WI38 (cell line): Measurements from ENCODE around the gene MMP3.

Source experiments
- H3K4me3 ChIP-seq: 2 replicates; pipeline ENCODE4 v1.5.1; 2011; ENCODE audit warnings: low read depth, mild to moderate bottlenecking, control low read depth, low read length
- TF ChIP-seq, protein P1 (sequence below): IDR thresholded peaks from 2 replicates; pipeline ENCODE4 v1.5.1; 2012; ENCODE audit warnings: low read depth, mild to moderate bottlenecking, control low read depth, low read length

Gene MMP3

GRCh38 chr11:102792604-102793003, 50.8 kb downstream of the MMP3 start:
- no peak overlapping the region for H3K4me3 ChIP-seq
- TF ChIP-seq, protein P1, sequence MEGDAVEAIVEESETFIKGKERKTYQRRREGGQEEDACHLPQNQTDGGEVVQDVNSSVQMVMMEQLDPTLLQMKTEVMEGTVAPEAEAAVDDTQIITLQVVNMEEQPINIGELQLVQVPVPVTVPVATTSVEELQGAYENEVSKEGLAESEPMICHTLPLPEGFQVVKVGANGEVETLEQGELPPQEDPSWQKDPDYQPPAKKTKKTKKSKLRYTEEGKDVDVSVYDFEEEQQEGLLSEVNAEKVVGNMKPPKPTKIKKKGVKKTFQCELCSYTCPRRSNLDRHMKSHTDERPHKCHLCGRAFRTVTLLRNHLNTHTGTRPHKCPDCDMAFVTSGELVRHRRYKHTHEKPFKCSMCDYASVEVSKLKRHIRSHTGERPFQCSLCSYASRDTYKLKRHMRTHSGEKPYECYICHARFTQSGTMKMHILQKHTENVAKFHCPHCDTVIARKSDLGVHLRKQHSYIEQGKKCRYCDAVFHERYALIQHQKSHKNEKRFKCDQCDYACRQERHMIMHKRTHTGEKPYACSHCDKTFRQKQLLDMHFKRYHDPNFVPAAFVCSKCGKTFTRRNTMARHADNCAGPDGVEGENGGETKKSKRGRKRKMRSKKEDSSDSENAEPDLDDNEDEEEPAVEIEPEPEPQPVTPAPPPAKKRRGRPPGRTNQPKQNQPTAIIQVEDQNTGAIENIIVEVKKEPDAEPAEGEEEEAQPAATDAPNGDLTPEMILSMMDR: no peak

- TF ChIP-seq, protein P1: no peak
- no peak overlapping the region for H3K4me3 ChIP-seq
These were observed 52.0 kb downstream of the MMP3 start for GRCh38 chr11:102791271-102792036.

GRCh38 chr11:102788334-102788995, 54.9 kb downstream of the MMP3 start:
- no peak overlapping the region for H3K4me3 ChIP-seq
- TF ChIP-seq, protein P1: no peak
